ENCODE data around the gene AREG. TPM values are rescaled to one million over a fixed set of nuclear protein-coding genes. Genes with fewer than 3 reads are reported as not detected.

AREG gene
- total RNA-seq, 2 experiments from 2014 or later: 0.57 to 0.91 TPM

DNA sequence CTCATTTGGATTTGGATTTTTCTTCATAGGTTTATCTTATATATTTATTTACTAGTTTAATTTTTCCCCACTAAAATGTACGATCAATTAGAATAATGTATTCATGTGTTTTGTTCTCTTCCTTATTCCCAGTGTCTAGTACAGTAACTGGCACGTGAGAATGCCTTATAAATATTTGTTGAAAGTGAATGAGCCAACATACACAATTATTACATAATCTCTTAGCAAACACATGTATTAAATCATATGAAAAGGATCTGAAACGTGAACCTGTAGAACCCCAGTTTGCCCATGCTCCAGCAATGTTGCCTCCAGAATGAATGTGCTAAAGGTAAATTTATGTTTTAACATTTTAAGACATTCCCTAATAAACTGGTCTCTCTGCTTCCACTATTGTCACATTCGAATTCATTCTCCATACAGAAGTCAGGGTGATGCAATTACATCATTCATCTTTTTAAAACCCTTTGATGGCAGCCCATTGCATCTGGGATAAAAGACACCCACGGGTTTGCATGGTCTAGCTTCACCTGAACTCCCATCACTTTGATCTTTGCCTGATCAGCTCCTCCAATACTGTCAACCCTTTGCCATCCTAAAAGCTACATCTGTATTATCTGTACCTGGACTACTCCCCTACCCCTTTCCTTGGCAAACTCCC is 30.7 kb upstream of the AREG start:
- Mint-ChIP-seq H3K36me3 (ENCODE audit: low read depth) (no peaks in the 10 kb centered on the region), H3K27me3 (peaks cover 4% of the 10 kb centered on the region), H3K27ac (no peak overlapping the region), H3K4me1 (no peaks in the 10 kb centered on the region), H3K9me3 (ENCODE audit: low read depth) (no peaks in the 10 kb centered on the region), H3K4me3 (no peak overlapping the region)
- CTCF ChIA-PET: no interaction called here
- DNase-seq (no peak), ATAC-seq (no peak)
- POLR2A ChIA-PET: no interaction called here
- intact Hi-C loops (cut with DNase I, micrococcal nuclease): no loop called here

DNA sequence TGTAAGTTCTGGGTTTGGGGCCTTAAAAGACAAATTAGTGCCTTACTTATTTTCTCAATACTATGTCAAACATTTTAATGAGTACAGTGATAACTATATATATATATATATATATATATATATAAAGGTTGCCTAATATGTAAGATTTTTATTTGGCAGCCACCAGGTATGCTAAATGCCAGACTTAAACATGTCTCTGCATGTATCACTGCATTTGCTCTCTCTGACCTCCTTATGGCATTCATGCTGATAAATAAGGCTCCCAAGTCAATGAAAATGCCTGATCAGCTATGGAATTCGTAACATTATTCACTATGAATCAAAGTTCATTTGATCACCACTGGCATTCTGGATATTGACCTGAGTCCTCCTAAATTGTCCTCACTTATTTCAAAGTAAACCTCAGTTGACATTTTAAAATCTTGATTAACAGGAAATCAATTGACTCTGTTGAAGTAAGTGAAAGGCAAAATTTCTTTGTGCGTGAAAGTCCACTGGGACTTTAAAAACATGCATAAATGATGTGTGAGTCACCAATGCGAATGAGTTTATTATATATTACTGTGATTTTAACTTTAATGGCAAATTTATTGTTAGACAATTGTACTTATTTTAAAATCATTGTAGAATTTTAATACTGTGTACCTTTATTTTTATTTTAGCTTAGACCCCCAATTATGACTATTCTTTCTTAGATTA is 29.2 kb upstream of the AREG start:
- Mint-ChIP-seq H3K36me3 (ENCODE audit: low read depth) (no peaks in the 10 kb centered on the region), H3K27ac (no peak overlapping the region), H3K4me3 (no peak overlapping the region), H3K27me3 (peaks cover 4% of the 10 kb centered on the region), H3K4me1 (no peaks in the 10 kb centered on the region), H3K9me3 (ENCODE audit: low read depth) (no peaks in the 10 kb centered on the region)
- POLR2A ChIA-PET: no interaction called here
- CTCF ChIA-PET: interaction anchor here (0.7 kb wide), 1 partner anchor 187 kb away, joined by 3 read pairs; no protein-coding TSS in a partner anchor
- ATAC-seq: no peak
- DNase-seq: no peak
- intact Hi-C loops (cut with DNase I, micrococcal nuclease): no loop called here

- ChIA-PET CTCF (no interaction called here), POLR2A (no interaction called here)
- intact Hi-C loops (cut with DNase I, micrococcal nuclease): no loop called here
- H3K4me3 Mint-ChIP-seq: no peak overlapping the region
- peaks cover 4% of the 10 kb centered on the region for H3K27me3 Mint-ChIP-seq
- no peak overlapping the region for H3K27ac Mint-ChIP-seq
- DNase-seq (no peak), ATAC-seq (no peak)
- no peaks in the 10 kb centered on the region for H3K4me1 Mint-ChIP-seq
- no peaks in the 10 kb centered on the region for H3K36me3 Mint-ChIP-seq (ENCODE audit: low read depth)
- no peaks in the 10 kb centered on the region for H3K9me3 Mint-ChIP-seq (ENCODE audit: low read depth)
Measured at GRCh38 chr4:74418063-74418670, 26.8 kb upstream of the AREG start.

DNA sequence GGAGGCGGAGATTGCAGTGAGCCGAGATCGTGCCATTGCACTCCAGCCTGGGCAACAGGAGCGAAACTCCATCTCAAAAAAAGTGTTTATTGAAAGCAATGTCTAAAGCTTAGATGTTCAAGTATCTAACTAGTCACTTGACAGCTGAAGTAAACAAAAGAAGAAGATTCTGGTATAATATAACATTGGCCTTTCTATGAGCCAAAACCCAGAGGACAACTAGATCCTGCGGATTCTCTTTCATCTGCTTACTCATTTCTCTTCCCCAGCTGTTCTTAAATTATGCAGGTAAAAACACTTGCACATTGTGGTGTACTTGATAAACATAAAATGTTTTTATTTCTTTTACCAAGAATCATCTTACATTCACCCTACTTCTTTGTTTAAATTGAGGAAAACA is 24.1 kb upstream of the AREG start:
- Mint-ChIP-seq H3K27ac (no peak overlapping the region), H3K36me3 (ENCODE audit: low read depth) (no peaks in the 10 kb centered on the region), H3K27me3 (peaks cover 7% of the 10 kb centered on the region), H3K4me1 (no peaks in the 10 kb centered on the region), H3K9me3 (ENCODE audit: low read depth) (no peaks in the 10 kb centered on the region), H3K4me3 (no peak overlapping the region)
- ATAC-seq (no peak), DNase-seq (no peak)
- ChIA-PET CTCF (no interaction called here), POLR2A (no interaction called here)
- intact Hi-C loops (cut with DNase I, micrococcal nuclease): no loop called here

DNA sequence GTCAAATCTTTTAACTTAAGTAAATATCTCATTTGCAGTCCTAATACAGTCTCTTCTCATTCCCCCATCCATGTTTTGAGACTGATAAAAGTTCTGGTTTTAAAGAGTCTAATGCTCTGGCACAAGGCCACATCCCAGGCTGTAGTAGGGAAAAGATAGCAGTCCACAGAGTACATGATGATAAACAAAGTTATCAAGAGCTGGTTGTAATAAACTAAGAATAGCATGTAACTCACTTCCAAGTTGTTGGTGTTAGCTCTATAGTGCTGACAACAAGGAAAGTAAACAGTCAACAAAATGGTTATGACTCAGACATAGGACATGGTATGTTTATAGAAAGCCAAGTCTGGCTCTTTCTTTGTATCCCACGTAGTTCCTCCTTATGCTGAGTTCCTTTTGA is 21.8 kb upstream of the AREG start:
- no peak overlapping the region for H3K4me3 Mint-ChIP-seq
- intact Hi-C loops (cut with DNase I, micrococcal nuclease): no loop called here
- H3K36me3 Mint-ChIP-seq (ENCODE audit: low read depth): no peaks in the 10 kb centered on the region
- H3K9me3 Mint-ChIP-seq (ENCODE audit: low read depth): no peaks in the 10 kb centered on the region
- ChIA-PET POLR2A (no interaction called here), CTCF (no interaction called here)
- DNase-seq: no peak
- H3K27me3 Mint-ChIP-seq: peaks cover 6% of the 10 kb centered on the region
- no peaks in the 10 kb centered on the region for H3K4me1 Mint-ChIP-seq
- H3K27ac Mint-ChIP-seq: no peak overlapping the region
- ATAC-seq: no peak

DNA sequence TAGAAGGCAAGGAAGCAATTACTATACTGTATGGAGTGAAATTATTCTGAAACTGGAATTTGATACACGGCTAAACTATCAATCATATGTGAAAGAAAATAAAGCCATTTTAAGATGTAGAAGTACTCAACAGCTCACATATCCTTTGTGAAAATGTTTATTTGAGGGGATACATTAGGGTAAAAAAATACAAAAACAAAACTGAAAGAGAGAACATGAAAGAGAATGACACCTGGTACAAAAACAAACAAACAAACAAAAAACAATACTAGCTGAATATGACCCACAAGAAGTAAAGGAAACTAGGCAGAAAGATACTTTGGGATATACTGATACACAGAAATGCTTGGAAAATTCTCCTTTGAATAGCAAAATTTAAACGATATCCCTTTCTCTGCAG is 20.8 kb upstream of the AREG start:
- CTCF ChIA-PET: interaction anchor here (0.6 kb wide), 1 partner anchor 199 kb away, joined by 3 read pairs; no protein-coding TSS in a partner anchor

GRCh38 chr4:74426101-74426500 is 18.8 kb upstream of the AREG start:
- DNase-seq: no peak
- ATAC-seq: peak; percentile 70
- ChIA-PET CTCF (interaction anchor here (0.6 kb wide), 2 partner anchors 49 to 221 kb away, joined by 3 to 6 read pairs; no protein-coding TSS in a partner anchor), POLR2A (no interaction called here)
- H3K27me3 Mint-ChIP-seq: peaks cover 3% of the 10 kb centered on the region
- no peaks in the 10 kb centered on the region for H3K4me1 Mint-ChIP-seq
- no peaks in the 10 kb centered on the region for H3K9me3 Mint-ChIP-seq (ENCODE audit: low read depth)
- H3K4me3 Mint-ChIP-seq: no peak overlapping the region
- H3K27ac Mint-ChIP-seq: no peak overlapping the region
- no peaks in the 10 kb centered on the region for H3K36me3 Mint-ChIP-seq (ENCODE audit: low read depth)
- intact Hi-C loops (cut with DNase I, micrococcal nuclease): no loop called here

More for the DNA sequence above, 20.8 kb upstream of the AREG start:
- H3K9me3 Mint-ChIP-seq (ENCODE audit: low read depth): no peaks in the 10 kb centered on the region
- peaks cover 3% of the 10 kb centered on the region for H3K27me3 Mint-ChIP-seq
- POLR2A ChIA-PET: no interaction called here
- no peaks in the 10 kb centered on the region for H3K4me1 Mint-ChIP-seq
- DNase-seq (no peak), ATAC-seq (no peak)
- intact Hi-C loops (cut with DNase I, micrococcal nuclease): no loop called here
- no peaks in the 10 kb centered on the region for H3K36me3 Mint-ChIP-seq (ENCODE audit: low read depth)
- H3K4me3 Mint-ChIP-seq: no peak overlapping the region
- no peak overlapping the region for H3K27ac Mint-ChIP-seq

DNA sequence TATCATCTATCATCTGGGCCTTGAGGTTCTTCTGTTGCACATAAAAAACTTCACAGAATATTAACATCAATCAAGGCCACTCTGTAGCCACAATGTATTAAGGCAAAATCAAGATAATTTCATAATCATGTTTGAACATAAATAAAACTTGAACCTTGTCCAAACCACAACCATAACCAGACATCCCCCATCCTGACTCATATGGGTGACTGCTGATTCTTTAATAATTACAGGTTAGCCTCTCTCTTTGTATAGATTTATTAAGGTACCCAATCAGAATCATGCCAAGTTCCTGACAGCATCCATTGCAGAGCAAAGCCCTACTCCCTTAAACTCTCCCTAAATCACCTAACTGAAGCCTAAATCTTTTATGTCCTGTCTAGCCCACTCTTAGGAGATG is 16.7 kb upstream of the AREG start:
- POLR2A ChIA-PET: no interaction called here
- ATAC-seq (no peak), DNase-seq (no peak)
- H3K4me3 Mint-ChIP-seq: no peak overlapping the region
- H3K27ac Mint-ChIP-seq: no peak overlapping the region
- H3K9me3 Mint-ChIP-seq (ENCODE audit: low read depth): no peaks in the 10 kb centered on the region
- CTCF ChIA-PET: interaction anchor here (1.1 to 1.5 kb wide), 2 partner anchors 17 to 19 kb away, joined by 3 to 4 read pairs; partner anchors contain the start of gene AREG
- H3K36me3 Mint-ChIP-seq (ENCODE audit: low read depth): no peaks in the 10 kb centered on the region
- no peaks in the 10 kb centered on the region for H3K4me1 Mint-ChIP-seq
- peaks cover 3% of the 10 kb centered on the region for H3K27me3 Mint-ChIP-seq
- intact Hi-C loops (cut with DNase I, micrococcal nuclease): no loop called here

DNA sequence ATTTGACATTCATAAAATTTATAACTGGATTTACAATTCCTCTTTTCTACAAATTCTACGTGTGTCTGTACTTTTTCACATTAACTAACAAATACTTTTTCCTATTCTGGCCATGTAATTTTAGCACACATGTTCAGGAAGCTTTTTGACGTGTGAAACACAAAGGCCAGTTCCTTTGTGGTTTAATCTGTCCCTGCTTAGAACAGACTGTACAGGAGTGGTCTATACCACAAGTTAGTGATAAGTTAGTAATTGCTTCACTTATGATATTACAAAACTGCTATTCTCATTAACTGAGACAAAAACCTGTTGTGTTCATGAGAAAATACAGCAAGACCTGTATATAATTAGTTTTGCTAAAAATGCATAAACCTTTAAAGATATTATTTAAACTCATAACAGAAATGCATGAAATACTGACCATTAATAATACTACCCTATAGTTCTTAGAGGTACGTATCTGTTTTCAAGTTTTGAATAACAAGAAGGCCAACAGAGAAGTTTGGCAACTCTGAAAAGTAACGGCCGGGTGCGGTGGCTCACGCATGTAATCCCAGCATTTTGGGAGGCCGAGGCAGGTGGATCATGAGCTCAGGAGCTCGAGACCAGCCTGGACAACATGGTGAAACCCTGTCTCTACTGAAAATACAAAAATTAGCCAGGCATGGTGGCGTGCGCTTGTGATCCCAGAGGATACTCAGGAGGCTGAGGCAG is 13.7 kb upstream of the AREG start:
- no peaks in the 10 kb centered on the region for H3K27me3 Mint-ChIP-seq
- no peaks in the 10 kb centered on the region for H3K9me3 Mint-ChIP-seq (ENCODE audit: low read depth)
- no peaks in the 10 kb centered on the region for H3K36me3 Mint-ChIP-seq (ENCODE audit: low read depth)
- ChIA-PET POLR2A (no interaction called here), CTCF (no interaction called here)
- H3K27ac Mint-ChIP-seq: no peak overlapping the region
- intact Hi-C loops (cut with DNase I, micrococcal nuclease): no loop called here
- H3K4me3 Mint-ChIP-seq: no peak overlapping the region
- DNase-seq: no peak
- ATAC-seq: no peak
- H3K4me1 Mint-ChIP-seq: no peaks in the 10 kb centered on the region

DNA sequence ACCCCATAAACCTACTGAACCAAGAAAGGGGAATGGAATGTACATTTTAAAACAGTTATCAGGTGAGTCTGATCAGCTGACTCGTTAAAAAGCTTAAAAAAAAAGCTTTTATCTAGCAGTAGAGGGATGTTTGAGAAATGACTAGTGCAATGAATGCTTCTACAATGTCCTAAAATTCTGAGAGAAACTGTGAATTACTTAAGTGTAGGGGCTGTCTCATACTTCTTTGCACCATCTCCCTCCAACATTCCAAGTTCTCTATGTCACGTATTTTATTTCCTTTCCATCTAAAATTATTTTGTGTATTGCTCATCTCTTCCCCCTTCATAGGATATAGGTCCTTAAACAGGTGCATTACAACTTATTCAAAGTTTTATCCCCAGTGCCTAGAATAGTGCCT is 11.9 kb upstream of the AREG start:
- Mint-ChIP-seq H3K27me3 (no peaks in the 10 kb centered on the region), H3K27ac (no peak overlapping the region), H3K9me3 (ENCODE audit: low read depth) (no peaks in the 10 kb centered on the region), H3K36me3 (ENCODE audit: low read depth) (no peaks in the 10 kb centered on the region), H3K4me1 (no peaks in the 10 kb centered on the region), H3K4me3 (no peak overlapping the region)
- DNase-seq (no peak), ATAC-seq (no peak)
- ChIA-PET POLR2A (no interaction called here), CTCF (no interaction called here)
- intact Hi-C loops (cut with DNase I, micrococcal nuclease): no loop called here

DNA sequence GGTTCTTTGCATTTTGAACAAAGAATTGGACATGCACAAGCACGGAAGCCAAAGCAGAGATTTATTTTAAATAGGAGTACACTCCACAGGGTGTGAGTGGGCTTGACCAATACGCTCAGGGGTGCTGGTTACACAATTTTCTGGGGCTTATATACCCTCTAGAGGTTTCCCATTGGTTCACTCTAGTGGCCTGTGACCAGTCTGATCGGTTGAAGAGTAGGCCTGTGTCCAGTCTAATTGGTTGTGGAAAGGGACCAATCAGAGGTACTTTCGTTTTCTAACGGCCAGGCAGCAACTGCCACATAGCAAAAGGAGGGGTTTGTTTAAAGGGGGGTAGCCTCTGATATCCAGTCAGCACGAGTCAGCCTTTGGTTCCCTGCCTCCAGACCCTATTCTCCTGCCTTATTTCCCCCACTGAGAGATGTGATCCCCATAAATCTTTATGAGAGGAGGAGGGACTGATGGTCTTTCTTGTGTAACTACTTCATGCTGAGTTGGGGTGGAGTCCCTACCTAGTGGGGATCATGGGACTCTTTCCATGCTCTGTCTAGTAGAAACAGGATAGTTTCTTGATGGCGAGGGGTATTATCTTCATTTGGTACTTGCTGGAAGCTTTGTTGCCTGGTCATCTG is 11.3 kb upstream of the AREG start:
- Mint-ChIP-seq H3K9me3 (ENCODE audit: low read depth) (no peaks in the 10 kb centered on the region), H3K36me3 (ENCODE audit: low read depth) (no peaks in the 10 kb centered on the region), H3K4me1 (no peaks in the 10 kb centered on the region), H3K4me3 (no peak overlapping the region), H3K27me3 (no peaks in the 10 kb centered on the region), H3K27ac (no peak overlapping the region)
- CTCF ChIA-PET: no interaction called here
- no peak for DNase-seq
- intact Hi-C loops (cut with DNase I, micrococcal nuclease): no loop called here
- no peak for ATAC-seq
- POLR2A ChIA-PET: no interaction called here
